Lung (tissue), 12 donors: Measurements from ENCODE around the gene PTPRN2. TPM values are rescaled to one million over a fixed set of nuclear protein-coding genes. Genes with fewer than 3 reads are reported as not detected.

Experiments used
- ATAC-seq: fragments of 200-7000 bp; cut with Tn5 transposase; one replicate; pipeline ENCODE4 v1.9.1; 2020; ENCODE audit warnings: moderate number of reproducible peaks; ENCODE audit not compliant: insufficient read depth, low FRiP score
- DNase-seq, 3 donors: peaks; one replicate each; pipeline ENCODE4 v3.0.0-alpha.2; 2013 to 2017
- H3K27ac ChIP-seq, 2 donors: one replicate each; pipeline ENCODE4 v1.5.1; 2013; ENCODE audit warnings: mild to moderate bottlenecking in 2 of 2, moderate library complexity in 2 of 2, control low read depth in 1 of 2, inconsistent platforms in 1 of 2, low read depth in 1 of 2, low read length in 1 of 2
- H3K27me3 ChIP-seq, 3 donors: one replicate each; pipeline ENCODE4 v1.5.1; 2013; ENCODE audit warnings: low read length in 2 of 3; ENCODE audit not compliant: control insufficient read depth in 3 of 3, insufficient read depth in 3 of 3
- H3K36me3 ChIP-seq, 4 donors: one replicate each; pipeline ENCODE4 v1.5.1; 2013; ENCODE audit warnings: low read length in 4 of 4, mild to moderate bottlenecking in 1 of 4, moderate library complexity in 1 of 4; ENCODE audit not compliant: control insufficient read depth in 4 of 4, insufficient read depth in 4 of 4
- H3K4me1 ChIP-seq, 5 donors: one replicate each; pipeline ENCODE4 v1.5.1; 2013; ENCODE audit warnings: low read length in 5 of 5, mild to moderate bottlenecking in 2 of 5, moderate library complexity in 1 of 5; ENCODE audit not compliant: control insufficient read depth in 5 of 5, insufficient read depth in 5 of 5
- H3K4me3 ChIP-seq: one replicate; pipeline ENCODE4 v1.5.1; 2013; ENCODE audit warnings: mild to moderate bottlenecking, control low read depth, moderate library complexity
- H3K9ac ChIP-seq, 2 donors: one replicate each; pipeline ENCODE4 v1.5.1; 2013; ENCODE audit warnings: low read length in 2 of 2, control low read depth in 1 of 2; ENCODE audit not compliant: insufficient read depth in 1 of 2
- H3K9me3 ChIP-seq, 4 donors: one replicate each; pipeline ENCODE4 v1.5.1; 2013; ENCODE audit warnings: low read length in 3 of 4, mild to moderate bottlenecking in 1 of 4, moderate library complexity in 1 of 4; ENCODE audit not compliant: control insufficient read depth in 4 of 4, insufficient read depth in 3 of 4
- CTCF ChIP-seq: IDR thresholded peaks from 2 replicates; pipeline ENCODE4 v1.5.1; 2012; ENCODE audit warnings: mild to moderate bottlenecking; ENCODE audit errors: control extremely low read depth, extremely low read depth
- WGBS, 2 donors: extraction: QIAGEN DNeasy Blood & Tissue Kit; methylation state at CpG; one replicate each; pipeline ENCODE4 v1.1.7; 2013; 5-methylcytosine and 5-hydroxymethylcytosine counted together
- polyA plus RNA-seq, 2 donors: library from polyadenylated mRNA; stranded (reverse); fragments of 200-250 nt; gene quantifications; one replicate each; pipeline ENCODE4 v1.2.1, GENCODE V29; 2013
- total RNA-seq, 2 donors: library from RNA; depleted of rRNA in 1 of 2; stranded (reverse); fragments of >200 nt in 1 of 2; gene quantifications; one replicate each; pipeline ENCODE4 v1.2.1, GENCODE V29; 2014 to 2021
- donor health status: control.
- donor health status: control.
- donor health status: Bipolar disorder and iron deficiency.
- donor health status: healthy.
- donor health status: DM: yes; HTN: yes; CAD: no.

The PTPRN2 gene
- total and polyA plus RNA-seq, 4 donors: 2.1 to 7.4 (median 4.4) TPM

DNA sequence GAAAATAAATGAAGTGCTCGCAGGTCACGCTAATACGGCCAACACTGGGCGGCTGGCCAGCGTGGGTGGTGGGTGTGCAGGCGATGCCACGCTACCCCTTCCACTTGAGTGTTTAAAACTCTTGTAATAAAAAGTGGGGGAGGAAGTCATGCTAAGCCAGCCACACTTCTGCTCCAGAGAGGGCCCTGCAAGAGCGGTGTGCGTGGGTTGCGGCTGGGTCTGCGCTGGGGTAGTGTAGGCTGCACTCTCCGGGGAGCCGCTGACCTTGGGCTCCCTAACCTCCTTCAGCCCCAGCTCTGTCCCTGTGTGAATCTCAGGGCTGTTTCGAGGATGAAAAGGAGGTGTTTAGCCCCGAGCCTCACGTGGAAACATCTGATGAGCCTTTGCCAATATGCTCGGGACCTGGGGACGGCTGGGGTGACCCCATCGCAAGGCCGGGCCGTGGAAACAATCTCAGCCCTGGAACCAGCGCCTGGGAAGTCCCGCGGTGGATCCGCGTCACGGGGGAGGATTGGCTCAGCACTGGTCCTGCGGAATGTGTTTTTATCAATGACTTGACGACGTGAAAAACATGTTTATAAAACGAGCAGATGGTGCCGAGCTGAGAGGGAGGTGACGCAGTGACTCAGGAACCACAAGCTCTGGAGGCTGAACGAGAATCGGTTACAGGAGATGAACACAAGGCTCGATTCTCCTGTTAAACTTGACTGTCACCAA lies 972.4 kb downstream of the PTPRN2 start:
- DNase-seq: peak; percentile 53 to 73 (median 60)
- no peak overlapping the region for H3K9ac ChIP-seq
- peaks cover 0 to 33% (median 0%) of the 10 kb centered on the region in 5 donors for H3K4me1 ChIP-seq
- no peak overlapping the region for H3K4me3 ChIP-seq
- H3K27ac ChIP-seq: no peak overlapping the region
- peaks cover 0 to 2% (median 0%) of the 10 kb centered on the region in 4 donors for H3K9me3 ChIP-seq
- H3K27me3 ChIP-seq: peaks cover 0 to 11% (median 9%) of the 10 kb centered on the region in 3 donors
- TF ChIP-seq CTCF: no peak
- WGBS, 2 donors: 76 to 86% methylated on average over 36 of the region's 36 CpGs
- H3K36me3 ChIP-seq: no peaks in the 10 kb centered on the region
- no peak for ATAC-seq

DNA sequence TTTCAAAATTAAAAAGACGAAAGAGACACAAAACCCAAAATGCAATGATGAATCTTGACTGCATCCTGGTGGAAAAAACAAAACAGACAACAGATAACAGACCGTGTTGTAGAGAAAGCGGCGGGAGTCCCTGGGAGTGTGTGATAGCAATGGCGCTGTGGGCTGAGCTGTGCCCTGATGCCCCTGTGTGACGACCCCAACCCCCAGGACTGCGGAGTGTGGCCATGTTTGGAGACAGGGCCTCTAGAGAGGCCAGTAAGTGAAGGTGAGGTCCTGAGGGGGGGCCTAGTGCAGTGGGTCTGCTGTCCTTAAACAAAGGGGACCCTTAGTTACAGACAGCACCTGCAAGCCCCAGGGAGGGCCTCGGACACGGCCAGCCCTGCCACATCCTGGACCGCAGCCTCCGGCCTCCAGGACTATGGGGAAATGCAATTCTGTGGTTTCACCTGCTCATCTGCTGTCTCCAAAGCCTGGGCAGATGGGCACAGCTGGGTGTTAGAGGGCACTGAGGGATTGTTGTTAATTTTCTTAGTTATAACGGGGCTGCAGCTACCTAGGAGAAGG lies 973.1 kb downstream of the PTPRN2 start:
- no peak overlapping the region for H3K4me3 ChIP-seq
- peaks cover 0 to 11% (median 4%) of the 10 kb centered on the region in 3 donors for H3K27me3 ChIP-seq
- DNase-seq (no peak), ATAC-seq (no peak)
- peaks cover 0 to 2% (median 0%) of the 10 kb centered on the region in 4 donors for H3K9me3 ChIP-seq
- no peaks in the 10 kb centered on the region for H3K36me3 ChIP-seq
- WGBS, 2 donors: 82 to 85% methylated on average over 12 of the region's 12 CpGs
- no peak overlapping the region for H3K9ac ChIP-seq
- no peak overlapping the region for H3K27ac ChIP-seq
- H3K4me1 ChIP-seq: peaks cover 0 to 33% (median 0%) of the 10 kb centered on the region in 5 donors
- no peak for TF ChIP-seq CTCF

DNA sequence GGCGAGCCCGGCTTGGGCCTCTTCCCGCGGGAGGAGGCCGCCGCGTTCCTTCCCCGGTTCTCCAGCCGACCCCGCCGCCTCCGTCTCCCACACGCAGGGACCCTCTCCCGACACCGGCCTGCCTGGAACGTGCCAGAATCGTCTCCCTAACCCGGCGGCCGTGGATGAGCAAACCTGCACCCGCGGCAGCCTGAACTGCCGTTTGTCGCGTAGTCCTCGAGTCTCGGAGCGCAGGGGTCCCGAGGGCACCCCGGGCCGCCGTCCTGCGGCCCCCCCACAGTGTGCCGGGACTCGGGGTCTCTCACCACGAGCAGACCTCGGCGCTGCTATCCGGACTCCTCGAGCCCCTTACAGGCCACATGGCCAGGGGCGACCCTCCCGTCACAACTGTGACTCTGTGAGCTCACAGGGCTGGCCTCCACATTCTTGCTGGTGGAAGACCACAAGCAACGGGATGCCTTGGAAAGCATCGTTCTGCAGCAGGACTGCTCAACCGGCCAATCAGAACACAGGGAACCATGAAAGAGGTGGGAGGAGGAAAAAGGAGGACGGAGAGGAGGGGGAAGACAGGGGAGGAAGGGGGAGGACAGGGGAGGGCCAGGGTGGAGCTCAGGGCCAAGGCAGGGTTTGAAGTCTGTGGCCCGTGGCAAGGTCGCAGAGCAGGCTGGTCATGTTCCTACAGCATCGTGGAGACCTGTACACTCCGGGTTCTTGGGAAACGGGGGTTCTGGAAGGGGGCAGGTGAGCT lies 973.9 kb downstream of the PTPRN2 start:
- ATAC-seq (no peak), DNase-seq (peak in 2 of 3 donors; percentile 19 to 34)
- H3K9me3 ChIP-seq: peaks cover 0 to 2% (median 0%) of the 10 kb centered on the region in 4 donors
- peaks cover 0 to 11% (median 4%) of the 10 kb centered on the region in 3 donors for H3K27me3 ChIP-seq
- H3K4me3 ChIP-seq: peak overlapping the region; percentile 27
- no peaks in the 10 kb centered on the region for H3K36me3 ChIP-seq
- WGBS, 2 donors: 30 to 50% methylated on average over 51 of the region's 51 CpGs
- no peak overlapping the region for H3K9ac ChIP-seq
- H3K4me1 ChIP-seq: peaks cover 0 to 33% (median 0%) of the 10 kb centered on the region in 5 donors
- H3K27ac ChIP-seq: no peak overlapping the region
- TF ChIP-seq CTCF: no peak
